WTC11 (cell line): ENCODE results near the gene RGS7. TPM values are rescaled to one million over a fixed set of nuclear protein-coding genes. Genes with fewer than 3 reads are reported as not detected.

Experiments used
- ATAC-seq: fragments of 200-7000 bp; cut with Tn5 transposase; 2 replicates; pipeline ENCODE4 v1.10.0; 2021; ENCODE audit warnings: mild to moderate bottlenecking, moderate library complexity
- CTCF ChIA-PET: fragments of 300-600 bp; sonication (Branson Sonifier 250); formaldehyde crosslinking; loops from one replicate; lab custom pipeline; 2021; ENCODE audit warnings: antibody characterized with exemption; lab: Charles Lee
- POLR2A ChIA-PET: fragments of 350-600 bp; sonication (Branson Sonifier 250); formaldehyde crosslinking; loops from one replicate; lab custom pipeline; 2021; ENCODE audit warnings: antibody characterized with exemption; lab: Charles Lee
- DNase-seq: peaks from one replicate; pipeline ENCODE4 v3.0.0; 2021; ENCODE audit warnings: low spot score
- H3K27ac Mint-ChIP-seq: 2 replicates; pipeline ENCODE4 v1.8.0; 2021; ENCODE audit warnings: mixed read lengths
- H3K27me3 Mint-ChIP-seq: 2 replicates; pipeline ENCODE4 v1.8.0; 2021; ENCODE audit warnings: low read depth, mild to moderate bottlenecking, moderate library complexity, mixed read lengths
- H3K36me3 Mint-ChIP-seq: 2 replicates; pipeline ENCODE4 v1.8.0; 2021; ENCODE audit warnings: mixed read lengths
- H3K4me1 Mint-ChIP-seq: 2 replicates; pipeline ENCODE4 v1.8.0; 2022; ENCODE audit warnings: mixed read lengths
- H3K4me3 Mint-ChIP-seq: 2 replicates; pipeline ENCODE4 v1.8.0; 2021; ENCODE audit warnings: mild to moderate bottlenecking, moderate library complexity, mixed read lengths
- H3K9me3 Mint-ChIP-seq: 2 replicates; pipeline ENCODE4 v1.8.0; 2021; ENCODE audit warnings: mixed read lengths
- CREB1 ChIP-seq: sonication (generic); formaldehyde crosslinking; IDR thresholded peaks from 2 replicates; pipeline ENCODE4 v1.8.0; 2023; ENCODE audit warnings: mild to moderate bottlenecking, missing genetic modification reagents
- CREM ChIP-seq: sonication (generic); formaldehyde crosslinking; IDR thresholded peaks from 2 replicates; pipeline ENCODE4 v1.8.1; 2022; ENCODE audit warnings: mild to moderate bottlenecking, missing genetic modification reagents, moderate library complexity
- ELF4 ChIP-seq: sonication (generic); formaldehyde crosslinking; IDR thresholded peaks from 2 replicates; pipeline ENCODE4 v1.8.1; 2022; ENCODE audit warnings: low read depth, mild to moderate bottlenecking, moderate library complexity, missing genetic modification reagents
- IRF2 ChIP-seq: sonication (generic); formaldehyde crosslinking; IDR thresholded peaks from 2 replicates; pipeline ENCODE4 v1.8.0; 2022; ENCODE audit warnings: low read depth, missing genetic modification reagents, borderline replicate concordance
- KAT7 ChIP-seq: sonication (generic); formaldehyde crosslinking; IDR thresholded peaks from 2 replicates; pipeline ENCODE4 v1.8.1; 2023; ENCODE audit warnings: missing genetic modification reagents, mild to moderate bottlenecking, borderline replicate concordance
- MXD4 ChIP-seq: fragments of 250-450 bp; sonication (Bioruptor Pico); IDR thresholded peaks from 2 replicates; pipeline ENCODE4 v1.8.0; 2021; ENCODE audit warnings: mild to moderate bottlenecking, moderate library complexity, borderline replicate concordance
- NR1H2 ChIP-seq: sonication (generic); formaldehyde crosslinking; IDR thresholded peaks from 2 replicates; pipeline ENCODE4 v1.9.0; 2021; ENCODE audit warnings: mild to moderate bottlenecking, moderate library complexity, missing genetic modification reagents
- NR3C1 ChIP-seq: sonication (generic); formaldehyde crosslinking; conservative IDR thresholded peaks from 2 replicates; pipeline ENCODE4 v1.8.1; 2023; ENCODE audit warnings: low read depth, mild to moderate bottlenecking, missing genetic modification reagents
- PRDM15 ChIP-seq: sonication (generic); formaldehyde crosslinking; IDR thresholded peaks from 2 replicates; pipeline ENCODE4 v1.8.0; 2022; ENCODE audit warnings: missing genetic modification reagents
- RORB ChIP-seq: fragments of 250-450 bp; sonication (Bioruptor Pico); IDR thresholded peaks from 2 replicates; pipeline ENCODE4 v1.9.0; 2021; ENCODE audit warnings: mild to moderate bottlenecking
- SOX15 ChIP-seq: fragments of 250-450 bp; sonication (Bioruptor Pico); IDR thresholded peaks from 2 replicates; pipeline ENCODE4 v1.9.0; 2021; ENCODE audit warnings: mild to moderate bottlenecking
- ZNF232 ChIP-seq: sonication (generic); formaldehyde crosslinking; IDR thresholded peaks from 2 replicates; pipeline ENCODE4 v1.8.0; 2022; ENCODE audit warnings: mild to moderate bottlenecking, missing genetic modification reagents
- ZNF532 ChIP-seq: fragments of 250-450 bp; sonication (Bioruptor Pico); IDR thresholded peaks from 2 replicates; pipeline ENCODE4 v1.9.0; 2021; ENCODE audit warnings: mild to moderate bottlenecking, borderline replicate concordance
- ZNF671 ChIP-seq: fragments of 250-450 bp; sonication (Bioruptor Pico); IDR thresholded peaks from 2 replicates; pipeline ENCODE4 v1.8.0; 2021; ENCODE audit warnings: mild to moderate bottlenecking
- total RNA-seq: library from RNA; stranded (reverse); gene quantifications from 3 replicates; pipeline ENCODE4 v1.2.3, GENCODE V29; 2021
- TF ChIP-seq, protein P1 (sequence below): fragments of 250-450 bp; sonication (Bioruptor Pico); conservative IDR thresholded peaks from 2 replicates; pipeline ENCODE4 v1.9.0; 2021; ENCODE audit warnings: mild to moderate bottlenecking
- TF ChIP-seq, protein P2 (sequence below): fragments of 250-450 bp; sonication (Bioruptor Pico); IDR thresholded peaks from 2 replicates; pipeline ENCODE4 v2.1.2; 2022; ENCODE audit warnings: mild to moderate bottlenecking, moderate library complexity
- TF ChIP-seq, protein P3 (sequence below): fragments of 250-450 bp; sonication (Bioruptor Pico); IDR thresholded peaks from 2 replicates; pipeline ENCODE4 v1.9.0; 2021; ENCODE audit warnings: mild to moderate bottlenecking
- TF ChIP-seq, protein P4 (sequence below): sonication (generic); formaldehyde crosslinking; IDR thresholded peaks from 2 replicates; pipeline ENCODE4 v1.8.1; 2022; ENCODE audit warnings: missing genetic modification reagents, borderline replicate concordance
- TF ChIP-seq, protein P5 (sequence below): fragments of 250-450 bp; sonication (Bioruptor Pico); IDR thresholded peaks from 2 replicates; pipeline ENCODE4 v1.9.0; 2021; ENCODE audit warnings: moderate library complexity, mild to moderate bottlenecking, inconsistent platforms, borderline replicate concordance

Gene RGS7
- total RNA-seq, 1 experiment from 2014 or later = 1.2 TPM

- ATAC-seq (no peak), DNase-seq (no peak)
- Mint-ChIP-seq H3K36me3 (no peaks in the 10 kb centered on the region), H3K27me3 (no peaks in the 10 kb centered on the region), H3K4me1 (peaks cover 38% of the 10 kb centered on the region), H3K27ac (peak overlapping the region; percentile 89; the same call in 1 of the 2 replicates), H3K4me3 (no peak overlapping the region), H3K9me3 (peaks cover 7% of the 10 kb centered on the region)
- POLR2A ChIA-PET = no interaction called here
- TF ChIP-seq ZNF532 (CRISPR knock-in tag) (no peak), KAT7 (CRISPR knock-in tag) (no peak), NR3C1 (CRISPR knock-in tag) (no peak), RORB (CRISPR knock-in tag) (no peak), IRF2 (CRISPR knock-in tag) (no peak)
- TF ChIP-seq, protein P1, sequence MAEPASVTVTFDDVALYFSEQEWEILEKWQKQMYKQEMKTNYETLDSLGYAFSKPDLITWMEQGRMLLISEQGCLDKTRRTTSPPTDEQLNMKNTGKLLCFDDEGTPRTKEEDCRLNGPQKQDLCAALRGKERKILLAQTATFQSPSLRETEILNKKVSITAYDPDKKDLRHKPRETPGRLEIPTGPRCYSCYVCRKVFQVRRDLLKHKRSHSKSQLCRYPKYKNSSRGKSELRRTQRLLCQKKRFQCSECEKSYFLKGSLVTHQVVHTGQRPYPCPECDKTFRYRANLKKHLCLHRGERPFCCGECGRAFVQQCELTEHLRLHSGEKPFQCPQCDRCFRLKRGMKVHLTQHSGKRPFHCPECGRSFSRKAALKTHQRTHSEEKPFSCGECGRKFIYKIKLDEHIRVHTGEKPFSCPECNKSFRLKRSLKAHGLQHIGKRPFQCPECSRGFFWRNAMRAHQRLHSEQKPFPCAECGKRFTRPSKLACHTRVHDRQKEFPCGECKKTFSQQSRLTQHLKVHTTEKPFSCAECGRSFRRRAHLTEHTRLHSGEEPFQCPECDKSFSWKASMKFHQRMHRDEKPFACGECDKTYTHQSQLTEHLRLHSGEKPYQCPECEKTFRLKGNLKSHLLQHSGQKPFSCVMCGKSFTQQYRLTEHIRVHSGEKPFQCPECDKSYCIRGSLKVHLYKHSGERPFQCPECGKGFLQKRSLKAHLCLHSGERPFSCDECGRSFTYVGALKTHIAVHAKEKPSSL (CRISPR knock-in tag) = no peak
- TF ChIP-seq, protein P2, sequence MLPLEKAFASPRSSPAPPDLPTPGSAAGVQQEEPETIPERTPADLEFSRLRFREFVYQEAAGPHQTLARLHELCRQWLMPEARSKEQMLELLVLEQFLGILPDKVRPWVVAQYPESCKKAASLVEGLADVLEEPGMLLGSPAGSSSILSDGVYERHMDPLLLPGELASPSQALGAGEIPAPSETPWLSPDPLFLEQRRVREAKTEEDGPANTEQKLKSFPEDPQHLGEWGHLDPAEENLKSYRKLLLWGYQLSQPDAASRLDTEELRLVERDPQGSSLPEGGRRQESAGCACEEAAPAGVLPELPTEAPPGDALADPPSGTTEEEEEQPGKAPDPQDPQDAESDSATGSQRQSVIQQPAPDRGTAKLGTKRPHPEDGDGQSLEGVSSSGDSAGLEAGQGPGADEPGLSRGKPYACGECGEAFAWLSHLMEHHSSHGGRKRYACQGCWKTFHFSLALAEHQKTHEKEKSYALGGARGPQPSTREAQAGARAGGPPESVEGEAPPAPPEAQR (CRISPR knock-in tag) = no peak
- CTCF ChIA-PET = no interaction called here
Measured at GRCh38 chr1:241109039-241109438, 248.0 kb downstream of the RGS7 start.

- no peaks in the 10 kb centered on the region for H3K27me3 Mint-ChIP-seq
- no peaks in the 10 kb centered on the region for H3K9me3 Mint-ChIP-seq
- no peak for DNase-seq
- ChIA-PET POLR2A (no interaction called here), CTCF (no interaction called here)
- H3K4me3 Mint-ChIP-seq = no peak overlapping the region
- no peak for ATAC-seq
- no peak overlapping the region for H3K27ac Mint-ChIP-seq
- peaks cover 29% of the 10 kb centered on the region for H3K4me1 Mint-ChIP-seq
- H3K36me3 Mint-ChIP-seq = no peaks in the 10 kb centered on the region
- TF ChIP-seq CREB1 = no peak
- no peak for TF ChIP-seq ZNF671 (CRISPR knock-in tag)
- no peak for TF ChIP-seq PRDM15 (CRISPR knock-in tag)
- TF ChIP-seq SOX15 (CRISPR knock-in tag) = no peak
- no peak for TF ChIP-seq ELF4
- no peak for TF ChIP-seq RORB (CRISPR knock-in tag)
- TF ChIP-seq NR1H2 (CRISPR knock-in tag) = no peak
- TF ChIP-seq, protein P3, sequence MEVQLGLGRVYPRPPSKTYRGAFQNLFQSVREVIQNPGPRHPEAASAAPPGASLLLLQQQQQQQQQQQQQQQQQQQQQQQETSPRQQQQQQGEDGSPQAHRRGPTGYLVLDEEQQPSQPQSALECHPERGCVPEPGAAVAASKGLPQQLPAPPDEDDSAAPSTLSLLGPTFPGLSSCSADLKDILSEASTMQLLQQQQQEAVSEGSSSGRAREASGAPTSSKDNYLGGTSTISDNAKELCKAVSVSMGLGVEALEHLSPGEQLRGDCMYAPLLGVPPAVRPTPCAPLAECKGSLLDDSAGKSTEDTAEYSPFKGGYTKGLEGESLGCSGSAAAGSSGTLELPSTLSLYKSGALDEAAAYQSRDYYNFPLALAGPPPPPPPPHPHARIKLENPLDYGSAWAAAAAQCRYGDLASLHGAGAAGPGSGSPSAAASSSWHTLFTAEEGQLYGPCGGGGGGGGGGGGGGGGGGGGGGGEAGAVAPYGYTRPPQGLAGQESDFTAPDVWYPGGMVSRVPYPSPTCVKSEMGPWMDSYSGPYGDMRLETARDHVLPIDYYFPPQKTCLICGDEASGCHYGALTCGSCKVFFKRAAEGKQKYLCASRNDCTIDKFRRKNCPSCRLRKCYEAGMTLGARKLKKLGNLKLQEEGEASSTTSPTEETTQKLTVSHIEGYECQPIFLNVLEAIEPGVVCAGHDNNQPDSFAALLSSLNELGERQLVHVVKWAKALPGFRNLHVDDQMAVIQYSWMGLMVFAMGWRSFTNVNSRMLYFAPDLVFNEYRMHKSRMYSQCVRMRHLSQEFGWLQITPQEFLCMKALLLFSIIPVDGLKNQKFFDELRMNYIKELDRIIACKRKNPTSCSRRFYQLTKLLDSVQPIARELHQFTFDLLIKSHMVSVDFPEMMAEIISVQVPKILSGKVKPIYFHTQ (CRISPR knock-in tag) = no peak
- TF ChIP-seq, protein P4, sequence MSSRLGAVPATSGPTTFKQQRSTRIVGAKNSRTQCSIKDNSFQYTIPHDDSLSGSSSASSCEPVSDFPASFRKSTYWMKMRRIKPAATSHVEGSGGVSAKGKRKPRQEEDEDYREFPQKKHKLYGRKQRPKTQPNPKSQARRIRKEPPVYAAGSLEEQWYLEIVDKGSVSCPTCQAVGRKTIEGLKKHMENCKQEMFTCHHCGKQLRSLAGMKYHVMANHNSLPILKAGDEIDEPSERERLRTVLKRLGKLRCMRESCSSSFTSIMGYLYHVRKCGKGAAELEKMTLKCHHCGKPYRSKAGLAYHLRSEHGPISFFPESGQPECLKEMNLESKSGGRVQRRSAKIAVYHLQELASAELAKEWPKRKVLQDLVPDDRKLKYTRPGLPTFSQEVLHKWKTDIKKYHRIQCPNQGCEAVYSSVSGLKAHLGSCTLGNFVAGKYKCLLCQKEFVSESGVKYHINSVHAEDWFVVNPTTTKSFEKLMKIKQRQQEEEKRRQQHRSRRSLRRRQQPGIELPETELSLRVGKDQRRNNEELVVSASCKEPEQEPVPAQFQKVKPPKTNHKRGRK (CRISPR knock-in tag) = no peak
- TF ChIP-seq MXD4 (CRISPR knock-in tag) = no peak
- TF ChIP-seq CREM (CRISPR knock-in tag) = no peak
- TF ChIP-seq, protein P5, sequence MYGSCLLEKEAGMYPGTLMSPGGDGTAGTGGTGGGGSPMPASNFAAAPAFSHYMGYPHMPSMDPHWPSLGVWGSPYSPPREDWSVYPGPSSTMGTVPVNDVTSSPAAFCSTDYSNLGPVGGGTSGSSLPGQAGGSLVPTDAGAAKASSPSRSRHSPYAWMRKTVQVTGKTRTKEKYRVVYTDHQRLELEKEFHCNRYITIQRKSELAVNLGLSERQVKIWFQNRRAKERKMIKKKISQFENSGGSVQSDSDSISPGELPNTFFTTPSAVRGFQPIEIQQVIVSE (CRISPR knock-in tag) = no peak
- TF ChIP-seq ZNF232 (CRISPR knock-in tag) = no peak
Measured at GRCh38 chr1:241105147-241105546, 251.9 kb downstream of the RGS7 start.
